CD4-positive, alpha-beta T cell (primary cell): Measurements from ENCODE around the gene CEP85L. TPM values are rescaled to one million over a fixed set of nuclear protein-coding genes. Genes with fewer than 3 reads are reported as not detected.

Experiments
- ATAC-seq: fragments of 200-7000 bp; cut with Tn5 transposase; one replicate; pipeline ENCODE4 v1.10.0; 2022; ENCODE audit warnings: mild to moderate bottlenecking; ENCODE audit not compliant: poor library complexity
- CTCF ChIA-PET: fragments of 350-600 bp; sonication (Branson Sonifier 250); formaldehyde crosslinking; loops from one replicate; lab custom pipeline; 2021; ENCODE audit warnings: antibody characterized with exemption, inconsistent platforms; lab: Charles Lee
- POLR2A ChIA-PET: fragments of 350-600 bp; sonication (Branson Sonifier 250); formaldehyde crosslinking; loops from one replicate; lab custom pipeline; 2021; ENCODE audit warnings: antibody characterized with exemption, inconsistent platforms; lab: Charles Lee
- DNase-seq, 14 experiments: peaks; one replicate each; pipeline ENCODE4 v3.0.0-alpha.2; 2013 to 2020; ENCODE audit warnings: mixed read lengths in 2 of 14
- H3K27ac ChIP-seq, 2 donors: one replicate each; pipeline versions ENCODE4 v1.5.1 to v1.7.0; 2013; ENCODE audit warnings: low read length in 2 of 2, low read depth in 1 of 2, mild to moderate bottlenecking in 1 of 2
- H3K27me3 ChIP-seq, 2 experiments: 1 replicate in 1 of 2; 2 replicates in 1 of 2; pipeline versions ENCODE4 v1.6.1 to v1.7.0; 2013; ENCODE audit warnings: low read length in 2 of 2, control low read depth in 1 of 2, mild to moderate bottlenecking in 1 of 2, moderate library complexity in 1 of 2; ENCODE audit not compliant: insufficient read depth in 2 of 2, control insufficient read depth in 1 of 2
- H3K36me3 ChIP-seq: one replicate; pipeline ENCODE4 v1.6.1; 2013; ENCODE audit warnings: low read length, control low read depth; ENCODE audit not compliant: insufficient read depth
- H3K4me1 ChIP-seq: one replicate; pipeline ENCODE4 v1.6.1; 2013; ENCODE audit warnings: low read length, control low read depth; ENCODE audit not compliant: insufficient read depth
- H3K4me3 ChIP-seq: one replicate; pipeline ENCODE4 v1.5.1; 2013; ENCODE audit warnings: mild to moderate bottlenecking, low read length, moderate library complexity
- H3K9me3 ChIP-seq, 2 experiments: 1 replicate in 1 of 2; 2 replicates in 1 of 2; pipeline versions ENCODE4 v1.6.1 to v1.7.0; 2013; ENCODE audit warnings: low read length in 2 of 2, mild to moderate bottlenecking in 2 of 2, control low read depth in 1 of 2, moderate library complexity in 1 of 2; ENCODE audit not compliant: control insufficient read depth in 1 of 2, insufficient read depth in 1 of 2
- H3K27ac Mint-ChIP-seq: one replicate; pipeline ENCODE4 v1.8.0; 2020; ENCODE audit warnings: mixed read lengths
- H3K27me3 Mint-ChIP-seq: one replicate; pipeline ENCODE4 v1.8.0; 2021; ENCODE audit warnings: mixed read lengths
- H3K36me3 Mint-ChIP-seq: one replicate; pipeline ENCODE4 v1.8.0; 2021; ENCODE audit warnings: low read depth, mixed read lengths
- H3K4me1 Mint-ChIP-seq: one replicate; pipeline ENCODE4 v1.8.0; 2021; ENCODE audit warnings: low read depth, mixed read lengths
- H3K4me3 Mint-ChIP-seq: one replicate; pipeline ENCODE4 v1.8.0; 2020; ENCODE audit warnings: mild to moderate bottlenecking, mixed read lengths
- H3K9me3 Mint-ChIP-seq: one replicate; pipeline ENCODE4 v1.8.0; 2020; ENCODE audit warnings: mixed read lengths
- intact Hi-C, 2 experiments: fragments of 100-400 bp; cut with DNase I in 1 of 2; cut with micrococcal nuclease in 1 of 2; formaldehyde crosslinking; loops; one replicate each; pipeline versions ENCODE4 v1.15.1 to v1.9.0; 2023 to 2025; cut with DNase I, micrococcal nuclease
- total RNA-seq, 174 experiments: library from RNA in 2 of 174; stranded (reverse) in 2 of 174; gene quantifications; one replicate each; pipeline ENCODE4 v1.2.3 and lab custom pipeline; 2021 to 2026
- TF ChIP-seq, protein P1 (sequence below): fragments of 200-600 bp; IDR thresholded peaks from one replicate; pipeline ENCODE4 v1.8.0; 2022; ENCODE audit warnings: antibody characterized with exemption, mild to moderate bottlenecking

The CEP85L gene
- total RNA-seq, 2 experiments from 2014 or later: 76.2 to 80.7 TPM

DNA sequence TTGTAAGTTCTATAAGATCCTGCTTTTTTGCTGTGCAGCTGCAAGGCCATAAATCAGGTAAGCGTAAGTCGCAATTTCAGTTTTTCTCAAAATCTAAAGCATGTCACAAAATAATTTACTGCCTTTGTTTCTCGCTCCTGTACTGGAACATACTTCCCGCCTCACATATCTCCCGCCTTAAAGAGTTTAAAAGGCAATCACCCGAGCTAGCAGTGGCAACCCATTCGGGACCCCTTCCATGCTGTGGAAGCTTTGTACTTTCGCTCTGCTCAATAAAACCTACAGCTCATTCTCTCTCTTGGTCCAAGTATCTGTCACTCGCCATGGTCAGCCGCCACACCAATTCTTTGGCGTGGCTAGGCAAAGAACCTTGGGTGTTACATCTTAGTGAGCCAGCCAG lies 34.0 kb downstream of the CEP85L start:
- peaks cover 44% of the 10 kb centered on the region for H3K36me3 Mint-ChIP-seq
- peaks cover 0 to 6% of the 10 kb centered on the region in 2 experiments for H3K9me3 ChIP-seq
- H3K27ac Mint-ChIP-seq: no peak overlapping the region
- TF ChIP-seq, protein P1, sequence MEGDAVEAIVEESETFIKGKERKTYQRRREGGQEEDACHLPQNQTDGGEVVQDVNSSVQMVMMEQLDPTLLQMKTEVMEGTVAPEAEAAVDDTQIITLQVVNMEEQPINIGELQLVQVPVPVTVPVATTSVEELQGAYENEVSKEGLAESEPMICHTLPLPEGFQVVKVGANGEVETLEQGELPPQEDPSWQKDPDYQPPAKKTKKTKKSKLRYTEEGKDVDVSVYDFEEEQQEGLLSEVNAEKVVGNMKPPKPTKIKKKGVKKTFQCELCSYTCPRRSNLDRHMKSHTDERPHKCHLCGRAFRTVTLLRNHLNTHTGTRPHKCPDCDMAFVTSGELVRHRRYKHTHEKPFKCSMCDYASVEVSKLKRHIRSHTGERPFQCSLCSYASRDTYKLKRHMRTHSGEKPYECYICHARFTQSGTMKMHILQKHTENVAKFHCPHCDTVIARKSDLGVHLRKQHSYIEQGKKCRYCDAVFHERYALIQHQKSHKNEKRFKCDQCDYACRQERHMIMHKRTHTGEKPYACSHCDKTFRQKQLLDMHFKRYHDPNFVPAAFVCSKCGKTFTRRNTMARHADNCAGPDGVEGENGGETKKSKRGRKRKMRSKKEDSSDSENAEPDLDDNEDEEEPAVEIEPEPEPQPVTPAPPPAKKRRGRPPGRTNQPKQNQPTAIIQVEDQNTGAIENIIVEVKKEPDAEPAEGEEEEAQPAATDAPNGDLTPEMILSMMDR: no peak
- peaks cover 23% of the 10 kb centered on the region for H3K4me1 ChIP-seq
- H3K4me3 ChIP-seq: no peak overlapping the region
- H3K27me3 ChIP-seq: no peaks in the 10 kb centered on the region
- ATAC-seq (no peak), DNase-seq (no peak)
- CTCF ChIA-PET: interaction anchor here (1.1 kb wide), 1 partner anchor 9 kb away, joined by 3 read pairs; no protein-coding TSS in a partner anchor
- peaks cover 13% of the 10 kb centered on the region for H3K36me3 ChIP-seq
- H3K4me1 Mint-ChIP-seq: peaks cover 73% of the 10 kb centered on the region
- POLR2A ChIA-PET: no interaction called here
- H3K27ac ChIP-seq: no peak overlapping the region
- intact Hi-C loops: loop anchor here (5.0 to 10.0 kb wide), 4 partner anchors 50 to 643 kb away; no protein-coding TSS in a partner anchor
- no peaks in the 10 kb centered on the region for H3K9me3 Mint-ChIP-seq
- no peak overlapping the region for H3K4me3 Mint-ChIP-seq
- H3K27me3 Mint-ChIP-seq: no peaks in the 10 kb centered on the region

DNA sequence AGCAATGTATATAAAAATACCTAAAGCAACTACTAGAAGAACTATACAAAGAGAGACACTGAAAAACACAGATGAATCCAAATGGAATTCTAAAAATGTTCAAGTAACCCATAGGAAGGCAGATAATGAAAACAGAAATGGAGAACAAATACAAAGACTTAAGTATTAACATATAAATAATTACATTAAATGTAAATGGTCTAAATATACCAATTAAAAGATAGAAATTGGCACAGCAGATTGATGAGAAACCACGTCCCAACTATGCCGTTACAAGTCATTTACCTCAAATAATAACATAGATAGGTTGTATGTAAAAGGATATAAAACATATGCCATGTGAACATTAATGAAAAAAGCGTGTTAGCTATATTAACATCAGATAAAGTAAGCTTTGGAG lies 40.1 kb downstream of the CEP85L start:
- H3K36me3 ChIP-seq: peaks cover 3% of the 10 kb centered on the region
- no peak for ATAC-seq
- no peak overlapping the region for H3K27ac Mint-ChIP-seq
- no peak overlapping the region for H3K4me3 ChIP-seq
- H3K27me3 ChIP-seq: no peaks in the 10 kb centered on the region
- no peak overlapping the region for H3K4me3 Mint-ChIP-seq
- peaks cover 0 to 10% of the 10 kb centered on the region in 2 experiments for H3K9me3 ChIP-seq
- no peak overlapping the region for H3K27ac ChIP-seq
- CTCF ChIA-PET: no interaction called here
- DNase-seq: no peak
- no peaks in the 10 kb centered on the region for H3K27me3 Mint-ChIP-seq
- POLR2A ChIA-PET: no interaction called here
- H3K4me1 Mint-ChIP-seq: peaks cover 74% of the 10 kb centered on the region
- H3K9me3 Mint-ChIP-seq: peaks cover 2% of the 10 kb centered on the region
- peaks cover 80% of the 10 kb centered on the region for H3K36me3 Mint-ChIP-seq
- peaks cover 6% of the 10 kb centered on the region for H3K4me1 ChIP-seq
- intact Hi-C loops: loop anchor here in 1 of 2 experiments (10.0 kb wide), 1 partner anchor 637 kb away; no protein-coding TSS in a partner anchor
- TF ChIP-seq, protein P1: no peak

DNA sequence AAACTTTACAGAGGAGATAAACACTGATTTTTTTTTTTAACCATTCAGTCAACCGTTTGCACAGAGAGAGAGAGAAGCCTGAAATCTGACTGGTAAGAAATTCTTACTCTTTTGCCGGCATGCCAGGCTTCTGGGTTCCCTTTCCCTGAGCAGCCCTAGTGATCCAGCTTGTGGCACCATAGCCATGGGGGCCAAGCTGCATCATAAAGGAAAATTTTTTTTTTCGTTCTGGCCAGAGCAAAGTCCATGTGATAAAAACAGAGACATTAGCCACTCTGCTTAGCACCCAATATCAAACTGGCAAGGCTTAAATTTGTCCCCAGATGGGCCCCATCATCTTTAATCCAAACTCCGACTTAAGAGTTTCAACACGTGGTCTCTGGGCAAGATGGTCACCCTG lies 44.5 kb downstream of the CEP85L start:
- no peak for ATAC-seq
- Mint-ChIP-seq H3K27ac (peak overlapping the region; percentile 17), H3K4me1 (peaks cover 70% of the 10 kb centered on the region)

More for the DNA sequence above, 44.5 kb downstream of the CEP85L start:
- Mint-ChIP-seq H3K9me3 (peaks cover 2% of the 10 kb centered on the region), H3K27me3 (no peaks in the 10 kb centered on the region), H3K4me3 (no peak overlapping the region), H3K36me3 (peaks cover 82% of the 10 kb centered on the region)
- CTCF ChIA-PET: interaction anchor here (1.4 kb wide), 1 partner anchor 10 kb away, joined by 4 read pairs; no protein-coding TSS in a partner anchor
- peaks cover 6% of the 10 kb centered on the region for H3K4me1 ChIP-seq
- H3K9me3 ChIP-seq: no peaks in the 10 kb centered on the region
- TF ChIP-seq, protein P1: no peak
- no peak overlapping the region for H3K4me3 ChIP-seq
- POLR2A ChIA-PET: interaction anchor here (0.7 kb wide), 1 partner anchor 34 kb away, joined by 3 read pairs; no protein-coding TSS in a partner anchor
- H3K27me3 ChIP-seq: no peaks in the 10 kb centered on the region
- intact Hi-C loops: no loop called here
- no peak overlapping the region for H3K27ac ChIP-seq
- DNase-seq: no peak
- H3K36me3 ChIP-seq: peaks cover 9% of the 10 kb centered on the region
